HG03025 (cell line): ENCODE results near the gene MARCHF5.
"Not testable (repeated sequence)": the region's sequence is repeated elsewhere in the genome, so short reads cannot be mapped to it uniquely, and the experiment has no call there.

Experiments used
- ATAC-seq: cut with Tn5 transposase; IDR thresholded peaks from one replicate; pipeline ENCODE4 v1.9.1; 2021; ENCODE audit warnings: mild to moderate bottlenecking, moderate library complexity; ENCODE audit not compliant: unreplicated experiment, low FRiP score

Gene MARCHF5

GRCh38 chr10:92304061-92304460, 13.1 kb downstream of the MARCHF5 start:
- no peak for ATAC-seq

- ATAC-seq, result no peak
Observed at GRCh38 chr10:92305133-92306072, 14.4 kb downstream of the MARCHF5 start.

GRCh38 chr10:92309272-92309671, 18.3 kb downstream of the MARCHF5 start:
- ATAC-seq, result no peak

GRCh38 chr10:92313750-92314149, 22.8 kb downstream of the MARCHF5 start:
- no peak for ATAC-seq

GRCh38 chr10:92316610-92317009, 25.6 kb downstream of the MARCHF5 start:
- no peak for ATAC-seq

- ATAC-seq, result no peak
Observed at GRCh38 chr10:92323079-92323478, 32.1 kb downstream of the MARCHF5 start.

GRCh38 chr10:92327445-92328433, 36.8 kb downstream of the MARCHF5 start:
- no peak for ATAC-seq

- ATAC-seq, result no peak
Observed at GRCh38 chr10:92328993-92329392, 38.0 kb downstream of the MARCHF5 start.

GRCh38 chr10:92329927-92330326, 39.0 kb downstream of the MARCHF5 start:
- ATAC-seq, result not testable (repeated sequence)

GRCh38 chr10:92342796-92343195, 51.8 kb downstream of the MARCHF5 start:
- ATAC-seq, result no peak

GRCh38 chr10:92345575-92345974, 54.6 kb downstream of the MARCHF5 start:
- ATAC-seq, result not testable (repeated sequence)

- ATAC-seq, result not testable (repeated sequence)
Observed at GRCh38 chr10:92347035-92347676, 56.2 kb downstream of the MARCHF5 start.

GRCh38 chr10:92350411-92350810, 59.4 kb downstream of the MARCHF5 start:
- no peak for ATAC-seq

GRCh38 chr10:92354587-92354986, 63.6 kb downstream of the MARCHF5 start:
- ATAC-seq, result no peak

GRCh38 chr10:92356041-92356440, 65.1 kb downstream of the MARCHF5 start:
- ATAC-seq, result no peak

- ATAC-seq, result no peak
Observed at GRCh38 chr10:92363498-92363897, 72.5 kb downstream of the MARCHF5 start.

GRCh38 chr10:92366412-92367021, 75.5 kb downstream of the MARCHF5 start:
- ATAC-seq, result no peak

GRCh38 chr10:92377962-92378361, 87.0 kb downstream of the MARCHF5 start:
- no peak for ATAC-seq

GRCh38 chr10:92381543-92381954, 90.6 kb downstream of the MARCHF5 start:
- no peak for ATAC-seq

- ATAC-seq, result no peak
Observed at GRCh38 chr10:92382631-92383030, 91.7 kb downstream of the MARCHF5 start.
